Kidney (tissue), 14 donors: ENCODE results near the gene DCLK3. TPM values are rescaled to one million over a fixed set of nuclear protein-coding genes. Genes with fewer than 3 reads are reported as not detected.

Source experiments
- DNase-seq, 5 donors: peaks; one replicate each; pipeline ENCODE4 v3.0.0-alpha.2; 2013 to 2020
- FAIRE-seq: peaks from 2 replicates; lab custom pipeline; 2012; peaks lifted over from hg19 to GRCh38; lab: Jason Lieb, UNC
- H3K27ac ChIP-seq, 2 donors: one replicate each; pipeline ENCODE4 v1.7.0; 2013; ENCODE audit warnings: low read depth in 2 of 2, low read length in 2 of 2, inconsistent platforms in 1 of 2
- H3K27me3 ChIP-seq: one replicate; pipeline ENCODE4 v1.7.1; 2013; ENCODE audit warnings: low read length, inconsistent platforms; ENCODE audit not compliant: control insufficient read depth, insufficient read depth
- H3K36me3 ChIP-seq, 3 donors: one replicate each; pipeline versions ENCODE4 v1.7.0 to v1.7.1; 2013; ENCODE audit warnings: low read length in 3 of 3, control low read depth in 1 of 3, inconsistent platforms in 1 of 3; ENCODE audit not compliant: insufficient read depth in 3 of 3, control insufficient read depth in 2 of 3
- H3K4me1 ChIP-seq, 3 donors: one replicate each; pipeline versions ENCODE4 v1.7.0 to v1.7.1; 2013; ENCODE audit warnings: low read length in 3 of 3, inconsistent platforms in 1 of 3, low read depth in 1 of 3; ENCODE audit not compliant: control insufficient read depth in 2 of 3, insufficient read depth in 2 of 3
- H3K4me3 ChIP-seq, 3 donors: one replicate each; pipeline versions ENCODE4 v1.7.0 to v1.8.1; 2013; ENCODE audit warnings: low read length in 3 of 3, control low read depth in 1 of 3, inconsistent platforms in 1 of 3
- H3K9ac ChIP-seq, 3 donors: one replicate each; pipeline versions ENCODE4 v1.7.0 to v1.7.1; 2013; ENCODE audit warnings: low read length in 3 of 3, control low read depth in 1 of 3, inconsistent platforms in 1 of 3
- H3K9me3 ChIP-seq, 3 donors: one replicate each; pipeline versions ENCODE4 v1.7.0 to v1.7.1; 2013; ENCODE audit warnings: low read length in 3 of 3, control low read depth in 1 of 3, inconsistent platforms in 1 of 3; ENCODE audit not compliant: control insufficient read depth in 2 of 3, insufficient read depth in 1 of 3
- CTCF ChIP-seq: IDR thresholded peaks from 3 replicates; pipeline ENCODE4 v1.5.1; 2012; ENCODE audit warnings: mild to moderate bottlenecking, moderate library complexity, borderline replicate concordance; ENCODE audit not compliant: insufficient read depth; ENCODE audit errors: extremely low read depth
- intact Hi-C: fragments of 100-400 bp; cut with DNase I; formaldehyde crosslinking; loops from one replicate; pipeline ENCODE4 v1.11.1; 2022
- polyA plus RNA-seq: library from polyadenylated mRNA; stranded (reverse); fragments of 350-450 nt; fragmentation: Illumina TruSeq; extraction: RNeasy Lipid Tissue Mini Kit (QIAGEN cat#74804); gene quantifications from one replicate; pipeline ENCODE4 v1.2.3, GENCODE V29; 2014; ENCODE audit warnings: low read depth, low replicate concordance; ENCODE audit not compliant: insufficient read depth
- total RNA-seq: library from RNA; stranded (reverse); fragmentation: NEBNext Ultra II Directional; extraction: Animal tissue kit (Norgen Biotek cat#: 25700); gene quantifications from one replicate; pipeline ENCODE4 v1.2.1, GENCODE V29; 2021
- donor health status: control.
- donor health status: control.
- donor health status: control.
- donor health status: control.
- donor health status: control.
- donor health status: DM: yes; HTN: yes; CAD: no.
- donor health status: Normal renal cell carcinoma (clear cell type).

DCLK3 gene
- total and polyA plus RNA-seq, 2 donors from 2014 or later = not detected

GRCh38 chr3:36800533-36801116 lies 36.3 kb upstream of the DCLK3 start:
- H3K9ac ChIP-seq = no peak overlapping the region
- H3K9me3 ChIP-seq = peaks cover 0 to under 1% (median 0%) of the 10 kb centered on the region in 3 donors
- intact Hi-C loops = no loop called here
- TF ChIP-seq CTCF = no peak
- H3K27me3 ChIP-seq = no peaks in the 10 kb centered on the region
- H3K4me3 ChIP-seq = no peak overlapping the region
- no peaks in the 10 kb centered on the region for H3K4me1 ChIP-seq
- DNase-seq (no peak), FAIRE-seq (no peak)
- H3K36me3 ChIP-seq = no peaks in the 10 kb centered on the region
- no peak overlapping the region for H3K27ac ChIP-seq

GRCh38 chr3:36796881-36797280 lies 32.5 kb upstream of the DCLK3 start:
- no peak for FAIRE-seq
- Histone ChIP-seq H3K36me3 (no peaks in the 10 kb centered on the region), H3K4me3 (no peak overlapping the region), H3K27me3 (no peaks in the 10 kb centered on the region), H3K9me3 (no peaks in the 10 kb centered on the region), H3K4me1 (no peaks in the 10 kb centered on the region), H3K27ac (no peak overlapping the region), H3K9ac (no peak overlapping the region)
- no peak for DNase-seq
- intact Hi-C loops = no loop called here
- no peak for TF ChIP-seq CTCF

- no peaks in the 10 kb centered on the region for H3K4me1 ChIP-seq
- DNase-seq = no peak
- FAIRE-seq = no peak
- H3K9me3 ChIP-seq = no peaks in the 10 kb centered on the region
- no peaks in the 10 kb centered on the region for H3K36me3 ChIP-seq
- intact Hi-C loops = no loop called here
- H3K27me3 ChIP-seq = no peaks in the 10 kb centered on the region
- no peak overlapping the region for H3K9ac ChIP-seq
- no peak overlapping the region for H3K27ac ChIP-seq
- H3K4me3 ChIP-seq = no peak overlapping the region
- TF ChIP-seq CTCF = no peak
These were observed 31.8 kb upstream of the DCLK3 start for GRCh38 chr3:36796161-36796560.

- H3K4me3 ChIP-seq = no peak overlapping the region
- intact Hi-C loops = no loop called here
- H3K9me3 ChIP-seq = no peaks in the 10 kb centered on the region
- no peak overlapping the region for H3K27ac ChIP-seq
- FAIRE-seq (no peak), DNase-seq (no peak)
- no peak overlapping the region for H3K9ac ChIP-seq
- H3K4me1 ChIP-seq = no peaks in the 10 kb centered on the region
- no peaks in the 10 kb centered on the region for H3K36me3 ChIP-seq
- no peak for TF ChIP-seq CTCF
- H3K27me3 ChIP-seq = no peaks in the 10 kb centered on the region
These were observed 31.3 kb upstream of the DCLK3 start for GRCh38 chr3:36795622-36796021.
